GM12874 (cell line): ENCODE data around the gene GLIS1.

Experiments
- CTCF ChIP-seq: IDR thresholded peaks from 2 replicates; pipeline ENCODE4 v1.5.1; 2011; ENCODE audit warnings: low read depth, mild to moderate bottlenecking, control low read depth, low read length, moderate library complexity; ENCODE audit not compliant: insufficient read depth

GLIS1 gene

GRCh38 chr1:53558739-53559315 lies 180.1 kb downstream of the GLIS1 start:
- no peak for TF ChIP-seq CTCF

GRCh38 chr1:53557830-53558738 lies 180.9 kb downstream of the GLIS1 start:
- TF ChIP-seq CTCF = no peak

GRCh38 chr1:53557369-53557768 lies 181.6 kb downstream of the GLIS1 start:
- TF ChIP-seq CTCF = no peak

GRCh38 chr1:53556657-53557227 lies 182.2 kb downstream of the GLIS1 start:
- no peak for TF ChIP-seq CTCF

GRCh38 chr1:53554592-53555305 lies 184.2 kb downstream of the GLIS1 start:
- TF ChIP-seq CTCF = no peak

- TF ChIP-seq CTCF = no peak
Measured at GRCh38 chr1:53553734-53554509, 185.0 kb downstream of the GLIS1 start.
